LNCaP clone FGC (cell line): Measurements from ENCODE around the gene TFCP2L1.
"Not testable (repeated sequence)": the region's sequence is repeated elsewhere in the genome, so short reads cannot be mapped to it uniquely, and the experiment has no call there.

Experiments used
- DNase-seq: peaks from one replicate; pipeline ENCODE4 v3.0.0-alpha.2; 2011; ENCODE audit warnings: low read depth
- H3K4me3 ChIP-seq: 2 replicates; pipeline ENCODE4 v1.5.1; 2011; ENCODE audit warnings: mild to moderate bottlenecking, low read depth, low read length, control low read depth
- CTCF ChIP-seq: IDR thresholded peaks from 2 replicates; pipeline ENCODE4 v1.5.1; 2012; ENCODE audit warnings: mild to moderate bottlenecking; ENCODE audit not compliant: control insufficient read depth, insufficient read depth; ENCODE audit errors: extremely low read depth

Gene TFCP2L1

GRCh38 chr2:121309323-121309722 is 24.3 kb upstream of the TFCP2L1 start:
- DNase-seq, result no peak
- no peak for TF ChIP-seq CTCF

GRCh38 chr2:121307048-121307447 is 22.0 kb upstream of the TFCP2L1 start:
- no peak for TF ChIP-seq CTCF
- no peak overlapping the region for H3K4me3 ChIP-seq
- no peak for DNase-seq

More at GRCh38 chr2:121309323-121309722, 24.3 kb upstream of the TFCP2L1 start:
- H3K4me3 ChIP-seq, result no peak overlapping the region

- DNase-seq, result no peak
- no peak overlapping the region for H3K4me3 ChIP-seq
- no peak for TF ChIP-seq CTCF
Measured at GRCh38 chr2:121304941-121305340, 19.9 kb upstream of the TFCP2L1 start.

- no peak for DNase-seq
- H3K4me3 ChIP-seq, result no peak overlapping the region
- no peak for TF ChIP-seq CTCF
Measured at GRCh38 chr2:121303531-121304263, 18.7 kb upstream of the TFCP2L1 start.

GRCh38 chr2:121301190-121301589 is 16.2 kb upstream of the TFCP2L1 start:
- DNase-seq, H3K4me3 ChIP-seq: not testable (repeated sequence)

GRCh38 chr2:121298476-121298875 is 13.5 kb upstream of the TFCP2L1 start:
- no peak for DNase-seq
- no peak overlapping the region for H3K4me3 ChIP-seq
- no peak for TF ChIP-seq CTCF

- DNase-seq, H3K4me3 ChIP-seq: not testable (repeated sequence)
Measured at GRCh38 chr2:121297866-121298265, 12.9 kb upstream of the TFCP2L1 start.

GRCh38 chr2:121297217-121297830 is 12.3 kb upstream of the TFCP2L1 start:
- no peak for DNase-seq
- peak; percentile 63 for TF ChIP-seq CTCF
- H3K4me3 ChIP-seq, result no peak overlapping the region
